Fibroblast of lung (primary cell): Measurements from ENCODE around the gene RAI1. TPM values are rescaled to one million over a fixed set of nuclear protein-coding genes. Genes with fewer than 3 reads are reported as not detected.

Experiments
- DNase-seq, 2 donors: peaks; one replicate each; pipeline versions ENCODE4 v3.0.0 to v3.0.0-alpha.2; 2010; ENCODE audit warnings: low read depth in 2 of 2
- H2AFZ ChIP-seq: 2 replicates; pipeline ENCODE4 v1.5.1; 2012; ENCODE audit warnings: low read length, control low read depth, inconsistent platforms
- H3K27ac ChIP-seq: 2 replicates; pipeline ENCODE4 v1.5.1; 2011; ENCODE audit warnings: low read length, control low read depth; ENCODE audit not compliant: insufficient read depth
- H3K27me3 ChIP-seq: 2 replicates; pipeline ENCODE4 v1.5.1; 2011; ENCODE audit warnings: mild to moderate bottlenecking, low read length; ENCODE audit not compliant: control insufficient read depth, insufficient read depth
- H3K36me3 ChIP-seq: 2 replicates; pipeline ENCODE4 v1.5.1; 2011; ENCODE audit warnings: low read length; ENCODE audit not compliant: control insufficient read depth, insufficient read depth
- H3K4me1 ChIP-seq: 2 replicates; pipeline ENCODE4 v1.5.1; 2011; ENCODE audit warnings: low read length; ENCODE audit not compliant: control insufficient read depth, insufficient read depth; ENCODE audit errors: extremely low read depth
- H3K4me2 ChIP-seq: 2 replicates; pipeline ENCODE4 v1.5.1; 2011; ENCODE audit warnings: low read length, control low read depth; ENCODE audit not compliant: insufficient read depth; ENCODE audit errors: extremely low read depth
- H3K4me3 ChIP-seq, 4 experiments: fragments of 200-600 bp in 1 of 4; sonication (generic) in 1 of 4; replicated peaks in 1 of 4; 2 replicates each; pipeline ENCODE4 v1.5.1; 2011 to 2016; ENCODE audit warnings: low read length in 4 of 4, low read depth in 3 of 4, mild to moderate bottlenecking in 3 of 4, control low read depth in 2 of 4, inconsistent platforms in 1 of 4, mixed read lengths in 1 of 4; ENCODE audit not compliant: insufficient read depth in 1 of 4; ENCODE audit errors: control extremely low read depth in 1 of 4
- H3K79me2 ChIP-seq: 2 replicates; pipeline ENCODE4 v1.5.1; 2012; ENCODE audit warnings: mild to moderate bottlenecking, low read length, inconsistent platforms; ENCODE audit not compliant: control insufficient read depth, insufficient read depth
- H3K9ac ChIP-seq: 2 replicates; pipeline ENCODE4 v1.5.1; 2011; ENCODE audit warnings: mild to moderate bottlenecking, low read length, control low read depth; ENCODE audit not compliant: insufficient read depth
- H3K9me3 ChIP-seq: 2 replicates; pipeline ENCODE4 v1.5.1; 2012; ENCODE audit warnings: low read depth, low read length; ENCODE audit not compliant: control insufficient read depth, insufficient read depth
- H4K20me1 ChIP-seq: 2 replicates; pipeline ENCODE4 v1.5.1; 2011; ENCODE audit warnings: low read length; ENCODE audit not compliant: control insufficient read depth, insufficient read depth; ENCODE audit errors: extremely low read depth
- EZH2 ChIP-seq: IDR thresholded peaks from 2 replicates; pipeline ENCODE4 v1.5.1; 2012; ENCODE audit warnings: low read length, control low read depth, mild to moderate bottlenecking; ENCODE audit errors: missing control alignments
- polyA plus RNA-seq, 2 donors: library from polyadenylated mRNA; depleted of rRNA in 1 of 2; stranded (reverse) in 1 of 2; unstranded in 1 of 2; fragments of >200 nt; gene quantifications; 2 replicates each; pipeline ENCODE4 v1.2.1, GENCODE V29; 2011 to 2012; ENCODE audit warnings: missing spikeins in 1 of 2
- total RNA-seq: library from RNA; depleted of rRNA; stranded (reverse); fragments of >200 nt; gene quantifications from 2 replicates; pipeline ENCODE4 v1.2.1, GENCODE V29; 2014
- TF ChIP-seq, protein P1 (sequence below), 2 donors: IDR thresholded peaks in 1 of 2; conservative IDR thresholded peaks in 1 of 2; 1 replicate in 1 of 2; 2 replicates in 1 of 2; pipeline ENCODE4 v1.5.1; 2011 to 2012; ENCODE audit warnings: low read length in 2 of 2, control low read depth in 1 of 2, inconsistent platforms in 1 of 2, low read depth in 1 of 2, mild to moderate bottlenecking in 1 of 2

Gene RAI1
- total and polyA plus RNA-seq, 2 donors (not counting 1 experiment from before 2014, with no cell fraction given) = 2.1 to 6.6 TPM

GRCh38 chr17:17826342-17826713, 145.1 kb downstream of the RAI1 start:
- TF ChIP-seq, protein P1, sequence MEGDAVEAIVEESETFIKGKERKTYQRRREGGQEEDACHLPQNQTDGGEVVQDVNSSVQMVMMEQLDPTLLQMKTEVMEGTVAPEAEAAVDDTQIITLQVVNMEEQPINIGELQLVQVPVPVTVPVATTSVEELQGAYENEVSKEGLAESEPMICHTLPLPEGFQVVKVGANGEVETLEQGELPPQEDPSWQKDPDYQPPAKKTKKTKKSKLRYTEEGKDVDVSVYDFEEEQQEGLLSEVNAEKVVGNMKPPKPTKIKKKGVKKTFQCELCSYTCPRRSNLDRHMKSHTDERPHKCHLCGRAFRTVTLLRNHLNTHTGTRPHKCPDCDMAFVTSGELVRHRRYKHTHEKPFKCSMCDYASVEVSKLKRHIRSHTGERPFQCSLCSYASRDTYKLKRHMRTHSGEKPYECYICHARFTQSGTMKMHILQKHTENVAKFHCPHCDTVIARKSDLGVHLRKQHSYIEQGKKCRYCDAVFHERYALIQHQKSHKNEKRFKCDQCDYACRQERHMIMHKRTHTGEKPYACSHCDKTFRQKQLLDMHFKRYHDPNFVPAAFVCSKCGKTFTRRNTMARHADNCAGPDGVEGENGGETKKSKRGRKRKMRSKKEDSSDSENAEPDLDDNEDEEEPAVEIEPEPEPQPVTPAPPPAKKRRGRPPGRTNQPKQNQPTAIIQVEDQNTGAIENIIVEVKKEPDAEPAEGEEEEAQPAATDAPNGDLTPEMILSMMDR (conservative IDR thresholded peaks at IDR 0.05 in 1 of 2, IDR thresholded peaks at IDR 0.05 in 1 of 2; ENCODE audit: low read depth in 1 of 2, low read length in 2 of 2) = no peak
- no peak for TF ChIP-seq EZH2
- Histone ChIP-seq H3K27me3 (no peaks in the 10 kb centered on the region), H3K4me2 (no peak overlapping the region), H3K4me3 (no peak overlapping the region), H3K79me2 (peaks cover 81% of the 10 kb centered on the region), H2AFZ (no peak overlapping the region), H3K4me1 (peaks cover 38% of the 10 kb centered on the region), H3K9me3 (no peaks in the 10 kb centered on the region), H3K27ac (no peak overlapping the region), H3K36me3 (peaks cover 3% of the 10 kb centered on the region), H4K20me1 (no peaks in the 10 kb centered on the region), H3K9ac (no peak overlapping the region)
- no peak for DNase-seq

- no peaks in the 10 kb centered on the region for H4K20me1 ChIP-seq
- H3K9me3 ChIP-seq = no peaks in the 10 kb centered on the region
- no peak for TF ChIP-seq EZH2
- TF ChIP-seq, protein P1 (conservative IDR thresholded peaks at IDR 0.05 in 1 of 2, IDR thresholded peaks at IDR 0.05 in 1 of 2; ENCODE audit: low read depth in 1 of 2, low read length in 2 of 2) = no peak
- H3K4me1 ChIP-seq = peaks cover 30% of the 10 kb centered on the region
- H3K9ac ChIP-seq = no peak overlapping the region
- H3K4me3 ChIP-seq = no peak overlapping the region
- H3K27me3 ChIP-seq = no peaks in the 10 kb centered on the region
- DNase-seq = no peak
- H3K79me2 ChIP-seq = peaks cover 81% of the 10 kb centered on the region
- H3K36me3 ChIP-seq = peaks cover 4% of the 10 kb centered on the region
- no peak overlapping the region for H2AFZ ChIP-seq
- H3K4me2 ChIP-seq = no peak overlapping the region
- no peak overlapping the region for H3K27ac ChIP-seq
Measured at GRCh38 chr17:17826942-17827785, 145.9 kb downstream of the RAI1 start.

DNA sequence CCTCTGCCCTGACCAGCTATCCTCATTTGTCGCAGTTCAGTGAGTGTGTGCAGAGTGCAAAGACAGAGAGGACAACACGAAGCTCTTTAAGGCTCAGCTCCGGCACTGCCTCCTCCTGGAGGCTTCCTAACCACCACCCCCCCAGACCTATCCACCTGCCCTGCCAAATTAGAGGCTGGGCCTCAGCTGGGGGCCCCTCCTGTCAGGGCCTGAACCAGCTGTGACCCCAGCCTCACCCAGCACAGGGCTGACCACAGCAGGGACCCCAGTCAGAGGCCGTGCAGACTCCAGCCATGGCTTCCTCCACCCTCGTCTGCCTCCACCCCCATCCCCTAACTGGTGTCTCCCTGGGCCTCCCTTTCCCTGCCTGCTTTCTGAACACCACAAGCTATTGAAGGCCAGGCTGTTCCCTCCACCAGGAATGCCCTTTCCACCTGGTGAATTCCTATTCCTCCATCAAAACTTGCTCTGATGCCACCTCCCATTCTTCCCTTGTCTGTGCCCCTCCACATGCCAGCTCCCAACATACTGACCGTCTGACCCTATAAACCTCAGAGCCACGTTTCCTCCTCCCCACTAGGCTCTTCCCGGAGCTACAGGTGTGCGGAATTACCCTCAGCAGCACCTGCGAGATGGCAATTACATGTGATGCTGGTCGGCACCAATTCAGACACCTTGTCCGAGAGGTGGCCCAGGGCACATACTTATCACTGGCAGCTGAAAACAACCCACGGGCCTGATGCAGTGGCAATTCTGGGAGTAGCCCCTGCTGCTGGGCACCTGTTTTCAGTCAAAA, 146.8 kb downstream of the RAI1 start:
- no peak overlapping the region for H3K4me3 ChIP-seq
- peaks cover 4% of the 10 kb centered on the region for H3K36me3 ChIP-seq
- H4K20me1 ChIP-seq = no peaks in the 10 kb centered on the region
- H3K4me2 ChIP-seq = no peak overlapping the region
- H3K79me2 ChIP-seq = peaks cover 79% of the 10 kb centered on the region
- TF ChIP-seq, protein P1 (conservative IDR thresholded peaks at IDR 0.05 in 1 of 2, IDR thresholded peaks at IDR 0.05 in 1 of 2; ENCODE audit: low read depth in 1 of 2, low read length in 2 of 2) = no peak
- TF ChIP-seq EZH2 = no peak
- no peak overlapping the region for H2AFZ ChIP-seq
- no peaks in the 10 kb centered on the region for H3K27me3 ChIP-seq
- H3K27ac ChIP-seq = no peak overlapping the region
- H3K9ac ChIP-seq = no peak overlapping the region
- peaks cover 25% of the 10 kb centered on the region for H3K4me1 ChIP-seq
- no peak for DNase-seq
- H3K9me3 ChIP-seq = no peaks in the 10 kb centered on the region
